Left kidney (tissue), 2 donors: ENCODE measurements around the gene TLK1. TPM values are rescaled to one million over a fixed set of nuclear protein-coding genes. Genes with fewer than 3 reads are reported as not detected.
"Not testable (repeated sequence)": the region's sequence is repeated elsewhere in the genome, so short reads cannot be mapped to it uniquely, and the experiment has no call there.

Experiments
- DNase-seq: peaks from one replicate; pipeline ENCODE4 v3.0.0-alpha.2; 2013
- polyA plus RNA-seq: library from polyadenylated mRNA; unstranded; fragments of 120-200 nt; gene quantifications from one replicate; pipeline ENCODE4 v1.2.1, GENCODE V29; 2013; ENCODE audit not compliant: insufficient read length

Gene TLK1
- polyA plus RNA-seq, 1 donor: 64.0 TPM

DNA sequence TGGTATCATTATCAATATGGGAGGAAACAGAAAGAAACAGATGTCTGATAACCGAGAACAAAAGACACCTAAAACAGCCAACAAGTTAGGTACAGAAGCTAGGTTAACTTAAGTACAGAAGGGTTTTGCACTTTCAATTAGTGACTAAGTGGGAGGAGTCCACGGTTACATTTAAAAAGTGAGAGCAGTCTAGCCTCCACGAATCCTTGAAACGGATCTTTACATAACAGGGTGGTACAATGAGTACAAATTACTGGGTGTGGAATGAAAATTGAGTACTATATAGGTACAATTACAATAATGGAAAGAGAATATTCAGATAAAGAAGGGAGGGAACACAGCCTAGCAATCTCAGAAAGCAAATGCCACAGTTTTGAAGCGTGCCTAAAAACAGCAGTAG lies 76.6 kb downstream of the TLK1 start:
- DNase-seq: no peak

DNA sequence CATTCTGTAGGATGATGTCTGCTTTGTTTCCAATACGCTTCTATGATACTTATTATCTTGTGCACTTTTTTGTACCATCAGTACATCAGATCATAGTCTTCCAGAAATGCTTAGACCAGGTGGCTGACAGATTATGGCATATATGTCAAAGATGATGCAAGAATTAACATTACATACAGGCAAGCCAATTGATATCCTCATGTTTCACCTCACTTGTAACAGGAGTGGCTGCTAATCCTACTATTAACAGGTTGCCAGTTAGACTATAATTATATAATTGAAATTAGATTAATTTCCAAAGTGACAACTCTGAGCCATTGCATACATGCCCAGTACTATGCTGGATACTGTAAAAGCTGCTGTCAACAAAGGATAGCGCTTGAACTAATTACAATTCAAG lies 77.2 kb downstream of the TLK1 start:
- DNase-seq: no peak

DNA sequence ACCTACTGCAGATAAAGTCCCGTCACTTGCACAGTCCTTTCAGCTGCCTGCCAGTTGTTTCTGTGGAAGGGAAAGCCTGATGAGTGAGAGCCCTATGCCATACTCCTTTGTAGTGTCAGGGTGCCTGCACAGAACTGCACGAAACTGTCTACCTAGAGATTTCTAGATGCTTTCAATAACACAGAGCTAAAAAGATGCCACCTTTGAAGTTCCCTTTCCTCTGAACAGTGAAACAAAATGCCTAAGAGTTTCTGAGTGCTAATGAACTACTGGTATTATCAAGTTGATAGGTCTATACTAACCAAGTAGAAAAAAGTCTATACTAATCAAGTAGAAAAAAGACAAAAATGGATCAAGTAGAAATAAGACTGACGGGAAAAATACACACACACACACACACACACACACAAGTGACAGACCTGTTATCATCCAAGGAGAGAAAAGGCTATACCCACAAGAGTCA lies 79.0 kb downstream of the TLK1 start:
- no peak for DNase-seq

DNA sequence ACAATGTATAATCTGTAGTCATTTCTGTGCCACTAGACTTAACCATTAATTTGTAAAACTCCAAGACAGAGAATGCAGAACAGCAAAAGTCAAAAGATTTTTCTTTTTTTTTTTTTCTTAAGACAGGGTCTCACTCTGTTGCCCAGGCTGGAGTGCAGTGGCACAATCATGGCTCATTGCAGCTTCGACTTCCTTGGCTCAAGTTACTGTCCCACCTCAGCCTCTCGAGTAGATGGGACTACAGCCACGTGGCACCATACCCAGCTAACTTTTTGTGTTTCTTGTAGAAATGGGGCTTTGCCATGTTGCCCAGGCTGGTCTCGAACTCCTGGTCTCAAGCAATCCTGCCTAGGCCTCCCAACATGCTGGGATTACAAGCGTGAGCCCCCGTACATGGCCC lies 80.1 kb downstream of the TLK1 start:
- DNase-seq: no peak

DNA sequence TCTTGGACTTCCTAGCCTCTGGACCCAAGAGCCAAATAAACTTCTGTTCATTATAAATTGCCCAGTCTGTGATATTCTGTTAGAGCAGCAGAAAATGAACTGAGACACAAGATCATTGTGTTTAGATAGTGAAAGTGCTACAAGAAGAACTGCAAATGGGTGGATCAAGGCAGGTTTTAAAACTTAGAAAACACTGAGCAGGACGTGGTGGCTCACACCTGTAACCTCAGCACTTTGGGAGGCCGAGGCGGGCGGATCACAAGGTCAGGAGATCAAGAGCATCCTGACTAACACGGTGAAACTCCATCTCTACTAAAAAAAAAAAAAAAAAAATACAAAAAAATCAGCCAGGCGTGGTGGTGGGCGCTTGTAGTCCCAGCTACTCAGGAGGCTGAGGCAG lies 84.3 kb downstream of the TLK1 start:
- not testable (repeated sequence) for DNase-seq

DNA sequence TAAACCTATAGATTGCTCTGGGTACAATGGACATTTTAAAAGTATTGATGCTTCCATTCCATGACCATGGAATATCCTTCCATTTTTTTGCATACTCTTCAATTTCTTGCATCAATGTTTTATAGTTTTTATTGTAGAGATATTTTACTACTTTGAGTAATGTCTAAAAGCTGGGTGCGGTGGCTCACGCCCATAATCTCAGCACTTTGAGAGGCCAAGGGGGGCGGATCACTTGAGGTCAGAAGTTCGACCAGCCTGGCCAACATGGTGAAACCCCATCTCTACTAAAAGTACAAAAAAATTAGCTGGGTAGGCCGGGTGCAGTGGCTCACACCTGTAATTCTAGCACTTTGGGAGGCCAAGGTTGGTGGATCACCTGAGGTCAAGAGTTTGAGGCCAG lies 88.5 kb downstream of the TLK1 start:
- no peak for DNase-seq

DNA sequence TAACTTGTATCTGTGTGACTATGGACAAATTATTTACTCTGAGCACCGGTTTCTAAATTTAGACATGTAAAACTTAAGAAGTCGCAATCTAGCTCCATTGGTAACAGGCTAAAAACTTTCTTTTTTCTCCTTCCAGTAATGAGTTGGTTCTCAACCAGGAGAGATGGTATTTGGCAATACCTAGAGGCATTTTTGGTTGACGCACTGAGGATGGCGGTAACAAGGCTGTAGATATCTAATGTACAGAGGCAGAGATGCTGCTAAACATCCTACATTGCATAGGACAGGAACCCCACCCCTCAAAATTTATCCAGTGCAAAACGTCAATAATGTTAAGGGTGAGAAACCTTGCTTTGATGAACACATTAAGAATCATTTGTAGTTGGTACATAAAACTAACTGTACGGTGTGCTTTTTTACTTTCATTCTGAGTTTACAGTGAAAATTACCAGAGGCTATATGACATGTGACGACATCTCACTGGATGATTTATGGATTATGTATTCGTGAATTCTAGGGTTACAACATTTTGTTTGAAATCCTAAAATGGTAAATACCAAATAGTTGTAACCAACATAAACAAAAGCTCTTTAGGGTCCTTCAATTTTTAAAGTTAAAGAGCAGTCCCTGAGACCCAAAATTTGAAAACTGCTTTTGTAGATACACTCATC lies 91.3 kb downstream of the TLK1 start:
- no peak for DNase-seq

DNA sequence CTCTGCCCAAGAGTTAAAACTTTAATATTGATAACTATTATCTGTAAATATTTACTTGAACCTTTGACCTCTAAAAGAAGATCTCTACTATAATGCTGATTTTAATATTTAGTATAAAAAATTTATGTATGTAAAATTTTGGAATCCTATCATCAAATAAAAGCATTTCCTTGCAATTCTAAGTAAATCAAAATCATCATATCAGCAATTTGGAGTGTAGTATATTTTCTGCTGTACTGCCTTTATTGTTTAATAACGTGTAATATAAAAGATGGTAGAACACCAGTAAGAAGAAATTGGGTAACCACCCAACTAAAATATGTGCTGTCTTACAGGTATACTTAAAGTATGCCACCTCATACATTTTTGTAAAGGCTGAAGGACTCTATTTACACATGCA lies 94.6 kb downstream of the TLK1 start:
- DNase-seq: no peak

DNA sequence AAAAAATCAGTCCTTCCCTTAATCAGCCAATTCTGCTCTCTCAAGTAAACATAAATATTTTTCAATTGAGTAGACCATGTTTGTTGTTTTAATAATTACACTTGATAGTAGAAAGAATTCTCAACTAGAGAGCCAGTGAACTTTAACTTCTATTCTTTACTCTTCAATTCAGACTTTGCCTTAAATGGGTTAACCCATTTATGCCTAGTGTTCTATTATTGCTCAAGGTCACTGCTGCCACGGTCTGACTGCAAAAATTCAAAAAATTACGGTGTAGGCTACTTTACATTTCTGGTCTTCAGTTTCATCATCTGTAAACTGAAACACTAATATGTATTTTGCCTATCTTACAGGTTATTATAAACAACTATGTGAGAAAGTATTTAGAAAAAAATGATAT lies 103.1 kb downstream of the TLK1 start:
- DNase-seq: no peak

DNA sequence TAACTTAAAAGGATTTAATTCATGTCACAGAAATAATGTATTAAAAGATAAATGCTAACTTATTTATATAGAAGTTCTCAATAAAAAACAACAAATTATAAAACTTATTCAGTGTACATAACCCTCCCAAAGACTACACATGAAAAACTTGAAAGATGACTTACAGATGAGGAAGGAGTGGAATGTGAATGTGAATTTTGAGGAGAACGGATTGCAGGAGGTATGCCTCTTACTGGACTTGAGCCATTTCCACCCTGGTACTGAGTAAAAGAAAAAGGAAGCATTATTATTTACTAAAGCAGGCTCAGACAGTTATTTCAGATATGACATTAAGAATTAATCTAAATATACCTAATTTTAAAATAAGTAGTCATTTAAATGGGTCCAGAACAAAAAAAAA lies 104.4 kb downstream of the TLK1 start:
- no peak for DNase-seq

DNA sequence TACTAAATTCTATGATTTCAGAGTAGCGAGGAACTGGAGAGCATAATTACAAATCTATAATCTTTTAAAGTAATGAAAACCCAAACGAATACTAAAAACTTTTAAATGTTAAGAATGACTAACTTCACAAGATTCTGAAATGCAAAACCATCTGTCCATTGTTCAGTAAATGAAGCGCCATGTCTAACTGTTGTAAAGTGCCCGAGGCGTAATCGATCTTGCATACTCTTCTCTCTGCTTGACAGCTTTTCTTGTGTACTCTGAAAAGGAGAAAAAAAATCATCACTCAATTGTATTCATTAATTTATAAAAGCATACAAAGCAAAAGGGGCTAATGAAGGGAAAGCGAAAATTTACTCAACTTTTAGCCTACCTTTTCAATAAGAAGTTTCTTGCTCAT lies 111.0 kb downstream of the TLK1 start:
- no peak for DNase-seq

DNA sequence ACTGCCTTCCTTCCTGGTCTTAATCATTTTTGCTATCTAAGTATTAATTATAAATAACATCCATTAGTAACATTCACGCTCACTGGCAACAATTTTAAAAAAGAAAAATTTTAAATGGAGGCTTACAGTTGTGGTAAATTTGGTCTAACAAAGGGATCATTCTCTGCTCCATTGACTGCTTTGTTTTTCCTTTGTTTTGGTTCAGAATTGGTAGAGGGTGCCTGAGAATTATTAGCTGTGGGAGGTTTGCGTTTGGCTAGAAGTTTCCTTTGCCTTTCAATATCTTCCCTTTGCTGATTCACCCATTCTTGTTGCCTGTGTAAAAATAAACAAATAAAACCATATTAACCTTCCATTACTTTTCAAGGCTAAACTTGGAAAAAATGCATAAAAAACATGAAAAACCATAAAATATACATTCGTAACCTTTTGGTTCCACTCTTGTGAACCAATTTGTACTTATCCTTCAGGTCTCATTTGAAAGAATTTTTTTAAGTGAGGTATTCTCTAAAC lies 114.6 kb downstream of the TLK1 start:
- DNase-seq: no peak

DNA sequence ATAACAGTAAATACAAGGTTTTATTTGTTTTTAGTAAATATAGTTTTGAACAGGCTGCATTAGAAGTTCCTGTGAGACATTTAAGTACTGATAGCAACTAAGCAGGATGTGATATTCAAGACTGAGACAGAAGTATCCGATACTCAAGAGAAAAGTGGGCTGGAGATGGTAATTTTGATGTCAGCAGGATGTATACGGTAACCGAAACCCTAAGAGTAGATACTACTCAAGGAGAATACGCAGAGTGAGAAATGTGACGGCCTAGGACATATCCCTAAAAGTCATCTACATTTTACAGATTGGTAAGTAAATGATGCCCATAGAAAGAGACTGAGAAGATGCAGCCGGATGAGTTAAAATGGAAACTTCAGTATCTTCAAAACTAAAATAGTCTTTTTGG lies 116.3 kb downstream of the TLK1 start:
- DNase-seq: no peak

DNA sequence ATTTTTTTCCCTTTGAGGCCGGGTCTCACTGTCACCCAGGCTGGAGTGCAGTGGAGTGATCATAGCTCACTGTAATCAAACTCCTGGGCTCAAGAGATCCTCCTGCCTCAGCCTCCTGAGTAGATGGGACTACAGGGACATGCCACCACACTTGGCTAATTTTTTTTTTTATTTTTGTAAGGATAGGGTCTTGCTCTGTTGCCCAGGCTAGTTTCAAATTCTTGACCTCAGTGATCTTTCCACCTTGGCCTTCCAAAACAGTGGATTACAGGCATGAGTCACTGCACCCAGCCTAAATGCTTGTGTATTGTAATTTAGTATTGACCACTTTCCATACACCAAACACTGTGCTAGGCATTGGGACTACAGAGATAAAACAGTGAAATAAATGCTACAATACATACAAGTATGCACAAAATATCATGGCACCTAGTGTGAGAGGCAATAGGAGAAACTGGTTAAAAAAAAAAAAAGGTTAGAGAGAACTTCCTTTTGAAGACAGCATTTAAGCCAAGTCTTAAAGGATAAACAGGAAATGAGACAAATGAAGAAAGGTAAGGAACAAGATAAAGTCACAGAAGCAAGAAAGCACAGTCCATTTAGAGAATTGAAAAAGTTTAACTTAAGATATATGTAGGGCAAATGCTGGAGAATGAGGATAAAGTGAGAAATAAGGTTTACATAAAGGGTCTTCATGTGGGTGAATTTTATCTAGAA lies 118.3 kb downstream of the TLK1 start:
- DNase-seq: no peak

DNA sequence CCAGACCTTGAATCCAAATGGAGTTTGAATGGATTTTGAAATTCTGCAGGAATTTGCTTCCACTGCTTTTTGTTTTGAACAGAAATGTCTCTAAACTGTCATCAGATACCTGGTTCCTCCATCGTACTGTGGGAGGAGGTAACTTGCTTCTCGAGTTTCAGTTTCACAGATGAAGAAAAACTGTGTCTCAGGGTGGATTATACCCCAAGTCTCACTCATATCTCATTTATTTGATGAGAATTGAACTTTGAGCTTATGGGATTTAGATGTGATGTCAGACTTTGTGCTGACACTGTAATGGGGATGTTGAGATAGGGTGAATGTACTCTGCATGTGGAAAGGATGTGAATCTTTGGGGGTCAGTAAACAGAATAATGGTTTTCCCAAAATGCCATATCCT lies 124.2 kb downstream of the TLK1 start:
- no peak for DNase-seq

DNA sequence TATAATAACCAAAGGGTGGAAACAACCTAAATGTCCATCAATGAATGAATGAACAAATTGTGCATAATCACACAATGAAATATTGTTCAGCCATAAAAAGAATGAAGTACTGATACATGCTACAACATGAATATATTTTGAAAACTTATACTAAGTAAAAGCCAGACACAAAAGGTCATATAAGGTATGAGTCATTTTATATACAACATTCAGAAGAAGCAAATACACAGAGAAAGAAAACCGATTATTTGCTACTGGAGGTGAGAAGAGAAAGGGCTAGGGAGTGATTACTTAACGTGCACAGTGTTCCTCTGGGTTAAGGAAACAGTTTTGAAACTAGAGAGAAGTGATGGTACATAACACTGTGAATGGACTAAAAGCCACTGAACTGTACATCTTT lies 126.4 kb downstream of the TLK1 start:
- DNase-seq: no peak

DNA sequence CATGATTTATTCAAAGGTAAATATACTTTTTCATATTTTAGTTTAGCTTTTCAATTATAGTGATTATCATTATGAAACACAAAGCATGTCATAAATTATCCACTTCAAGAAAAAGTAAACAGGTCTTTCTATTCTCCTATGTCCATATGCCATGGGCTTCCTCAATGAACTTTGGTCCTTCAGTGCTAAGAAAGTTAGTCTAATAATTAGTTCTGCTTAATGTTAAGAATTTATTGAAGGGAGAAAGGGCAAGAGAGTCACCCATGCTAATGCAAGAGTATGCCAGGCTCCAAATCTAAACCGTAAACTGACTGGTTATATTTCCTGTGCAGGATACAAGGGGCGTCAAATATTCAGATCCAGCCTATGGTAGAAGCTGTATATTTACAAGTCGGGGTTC lies 135.5 kb downstream of the TLK1 start:
- no peak for DNase-seq

DNA sequence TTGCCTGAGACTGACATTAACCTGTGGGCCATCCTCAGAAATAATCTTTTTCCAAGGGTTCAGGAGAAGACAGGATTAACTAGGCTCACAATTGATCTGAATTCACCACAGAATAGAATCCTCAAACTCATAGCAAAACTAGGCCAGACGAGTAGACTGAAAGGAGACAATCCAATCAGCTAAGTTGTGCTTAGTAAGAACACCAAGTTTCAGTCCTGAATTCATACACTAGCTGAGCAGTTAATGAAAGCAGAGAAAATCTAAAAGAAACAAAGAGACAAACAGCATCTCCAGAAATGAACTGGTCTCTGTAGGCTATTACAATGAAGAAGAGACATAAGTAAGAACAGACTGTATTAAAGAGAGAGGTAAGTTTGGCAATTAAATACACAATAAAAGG lies 142.2 kb downstream of the TLK1 start:
- DNase-seq: no peak

DNA sequence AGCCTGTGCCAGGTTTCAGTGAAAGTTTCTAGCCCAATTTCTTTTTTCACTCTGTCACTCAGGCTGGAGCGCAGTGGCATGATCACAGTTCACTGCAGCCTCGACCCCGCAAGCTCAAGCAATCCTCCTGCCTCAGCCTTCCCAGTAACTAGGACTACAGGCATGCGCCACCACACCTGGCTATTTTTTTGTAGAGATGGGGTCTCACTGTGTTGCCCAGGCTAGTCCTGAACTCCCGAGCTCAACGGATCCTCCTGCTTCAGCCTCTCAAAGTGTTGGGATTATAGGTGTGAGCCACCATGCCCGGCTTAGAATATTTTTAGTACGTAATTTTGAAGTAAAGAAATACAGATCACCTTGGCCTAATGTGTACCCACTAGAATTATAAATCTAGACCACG lies 144.6 kb downstream of the TLK1 start:
- no peak for DNase-seq

DNA sequence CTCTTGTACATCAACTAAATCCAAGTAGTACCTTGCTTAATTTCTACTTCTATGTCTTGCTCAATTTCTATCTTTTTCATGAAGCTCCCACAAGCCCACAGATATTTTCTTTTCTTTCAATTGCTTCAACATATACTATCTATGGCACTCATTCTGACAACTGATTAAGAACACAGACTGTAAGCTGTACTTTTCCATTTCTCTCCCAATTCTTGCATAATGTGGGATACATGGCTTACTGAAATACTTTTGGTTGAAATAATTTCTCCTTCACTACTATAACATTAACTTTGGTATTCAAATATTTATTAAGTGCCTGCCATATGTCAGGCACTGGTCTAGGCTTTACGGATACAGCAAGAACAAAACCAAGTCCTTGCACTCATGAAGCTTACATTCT lies 146.8 kb downstream of the TLK1 start:
- DNase-seq: no peak

DNA sequence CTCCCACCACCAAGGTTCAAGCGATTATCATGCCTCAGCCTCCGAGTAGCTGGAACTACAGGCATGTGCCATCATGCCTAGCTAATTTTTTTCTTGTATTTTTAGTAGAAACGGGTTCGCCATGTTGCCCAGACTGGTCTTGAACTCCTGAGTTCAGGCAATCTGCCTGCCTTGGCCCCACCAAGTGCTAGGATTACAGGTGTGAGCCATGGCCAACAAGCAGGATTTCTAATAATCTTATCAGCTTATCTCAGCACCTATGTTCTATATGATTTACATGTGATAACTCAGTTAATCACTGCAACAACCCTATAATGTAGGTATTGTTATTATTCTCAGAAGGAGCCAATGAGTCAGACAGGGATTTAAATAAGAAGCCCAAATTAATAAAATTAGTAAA lies 151.3 kb downstream of the TLK1 start:
- DNase-seq: no peak

DNA sequence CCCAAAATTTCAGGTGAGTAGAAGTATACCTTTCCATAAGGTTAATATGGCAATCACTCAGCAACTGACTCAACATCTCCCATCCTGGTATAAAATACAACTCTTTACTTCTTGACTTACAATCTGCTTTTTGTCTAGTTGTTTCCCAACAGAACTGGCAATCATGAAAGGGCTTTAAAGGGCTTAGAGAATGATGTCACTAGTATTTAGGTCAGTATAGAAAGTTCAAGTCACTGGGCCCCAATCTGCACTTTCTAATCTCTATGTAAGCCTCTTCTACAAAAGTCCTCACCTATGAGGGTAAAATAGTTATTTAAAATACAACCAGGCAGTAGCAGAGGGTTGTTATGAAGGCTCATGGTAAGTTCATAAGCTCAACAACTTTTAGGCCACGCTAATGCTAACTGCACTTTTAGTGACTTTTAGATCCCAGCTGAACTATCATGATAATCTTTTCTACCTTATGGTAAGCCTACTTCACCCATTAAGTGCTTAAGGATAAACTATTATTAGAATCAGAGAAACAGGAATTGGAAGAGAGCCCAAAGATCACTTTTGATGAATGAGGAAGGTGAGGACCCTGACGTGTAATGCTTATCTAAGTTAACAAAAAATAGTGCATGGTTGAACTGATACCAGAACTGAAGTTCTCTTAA lies 152.0 kb downstream of the TLK1 start:
- no peak for DNase-seq

DNA sequence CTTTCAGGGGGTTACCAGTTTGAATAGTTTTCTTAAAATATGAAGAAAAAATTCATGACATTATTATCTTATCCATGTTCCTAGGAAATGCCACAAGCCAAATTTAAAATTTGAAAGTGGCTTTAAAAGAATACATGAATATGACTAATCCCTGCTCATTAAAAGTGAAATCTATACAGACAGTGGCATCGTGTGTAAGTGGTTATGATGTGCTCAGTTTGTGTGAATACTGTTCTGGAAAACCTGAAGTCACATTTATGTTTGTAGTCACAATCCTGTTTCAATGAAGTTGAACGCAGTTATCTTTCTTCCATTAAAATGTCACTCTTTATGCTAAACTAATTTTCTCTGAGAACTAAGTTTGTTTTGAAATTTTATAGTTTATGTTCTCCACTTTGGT lies 155.9 kb downstream of the TLK1 start:
- DNase-seq: no peak
